ENCODE results near the gene STK32B.

The STK32B gene

GRCh38 chr4:5118091-5118786 lies 67.0 kb downstream of the STK32B start:
- no peak for TF ChIP-seq CTCF (IDR thresholded peaks at IDR 0.05; ENCODE audit: low read depth, low read length, missing control alignments)
- DNase-seq (ENCODE audit: extremely low read depth, low read depth) = no peak
- no peak overlapping the region for H3K4me3 ChIP-seq (replicated peaks; ENCODE audit: low read depth, low read length)

- no peak for DNase-seq (ENCODE audit: extremely low read depth, low read depth)
- TF ChIP-seq CTCF (IDR thresholded peaks at IDR 0.05; ENCODE audit: low read depth, low read length, missing control alignments) = no peak
- no peak overlapping the region for H3K4me3 ChIP-seq (replicated peaks; ENCODE audit: low read depth, low read length)
These were observed 67.9 kb downstream of the STK32B start for GRCh38 chr4:5118994-5119835.

- no peak overlapping the region for H3K4me3 ChIP-seq (replicated peaks; ENCODE audit: low read depth, low read length)
- DNase-seq (ENCODE audit: extremely low read depth, low read depth) = no peak
- no peak for TF ChIP-seq CTCF (IDR thresholded peaks at IDR 0.05; ENCODE audit: low read depth, low read length, missing control alignments)
These were observed 68.8 kb downstream of the STK32B start for GRCh38 chr4:5120067-5120466.

- TF ChIP-seq CTCF (IDR thresholded peaks at IDR 0.05; ENCODE audit: low read depth, low read length, missing control alignments) = no peak
- H3K4me3 ChIP-seq (replicated peaks; ENCODE audit: low read depth, low read length) = no peak overlapping the region
- DNase-seq (ENCODE audit: extremely low read depth, low read depth) = no peak
These were observed 69.2 kb downstream of the STK32B start for GRCh38 chr4:5120468-5120867.

GRCh38 chr4:5122114-5122513 lies 70.8 kb downstream of the STK32B start:
- no peak for DNase-seq (ENCODE audit: extremely low read depth, low read depth)
- no peak overlapping the region for H3K4me3 ChIP-seq (replicated peaks; ENCODE audit: low read depth, low read length)
- no peak for TF ChIP-seq CTCF (IDR thresholded peaks at IDR 0.05; ENCODE audit: low read depth, low read length, missing control alignments)

GRCh38 chr4:5124876-5125275 lies 73.6 kb downstream of the STK32B start:
- no peak for TF ChIP-seq CTCF (IDR thresholded peaks at IDR 0.05; ENCODE audit: low read depth, low read length, missing control alignments)
- DNase-seq (ENCODE audit: extremely low read depth, low read depth) = no peak
- H3K4me3 ChIP-seq (replicated peaks; ENCODE audit: low read depth, low read length) = no peak overlapping the region
